Endothelial cell of umbilical vein (primary cell): ENCODE data around the gene BDKRB2. TPM values are rescaled to one million over a fixed set of nuclear protein-coding genes. Genes with fewer than 3 reads are reported as not detected.

Experiments used
- BruUV-seq: library from RNA; stranded (reverse); fragments of 400-500 nt; replicated peaks from 2 replicates; lab custom pipeline; 2021; lab: Mats Ljungman, UMichigan
- CTCF ChIA-PET: fragments of 300-600, 350-600 bp; sonication (Branson Sonifier 250); formaldehyde crosslinking; loops from one replicate; lab custom pipeline; 2021; ENCODE audit warnings: antibody characterized with exemption, inconsistent platforms; lab: Charles Lee
- POLR2A ChIA-PET: fragments of 300-600, 350-600 bp; sonication (Branson Sonifier 250); formaldehyde crosslinking; loops from one replicate; lab custom pipeline; 2021; ENCODE audit warnings: antibody characterized with exemption, inconsistent platforms; lab: Charles Lee
- DNase-seq: peaks from one replicate; pipeline ENCODE4 v3.0.0-alpha.2; 2011; ENCODE audit warnings: low read depth, low spot score
- FAIRE-seq: peaks from 2 replicates; lab custom pipeline; 2011; peaks lifted over from hg19 to GRCh38; lab: Jason Lieb, UNC
- H2AFZ ChIP-seq: 2 replicates; pipeline ENCODE4 v1.6.0; 2012; ENCODE audit warnings: low read depth, low read length, control low read depth, inconsistent platforms
- H3K27ac ChIP-seq: 2 replicates; pipeline ENCODE4 v1.5.1; 2011; ENCODE audit warnings: low read depth, mild to moderate bottlenecking, control low read depth, low read length, moderate library complexity; ENCODE audit not compliant: insufficient read depth
- H3K27me3 ChIP-seq, 2 experiments: 2 replicates each; pipeline versions ENCODE4 v1.6.0 to v1.6.1; 2011; ENCODE audit warnings: low read length in 2 of 2, mixed read lengths in 1 of 2; ENCODE audit not compliant: control insufficient read depth in 2 of 2, insufficient read depth in 2 of 2
- H3K36me3 ChIP-seq, 2 experiments: 2 replicates in 1 of 2; 3 replicates in 1 of 2; pipeline ENCODE4 v1.5.1; 2011; ENCODE audit warnings: low read length in 2 of 2, mild to moderate bottlenecking in 1 of 2, moderate library complexity in 1 of 2; ENCODE audit not compliant: control insufficient read depth in 2 of 2, insufficient read depth in 2 of 2; ENCODE audit errors: extremely low read depth in 1 of 2
- H3K4me1 ChIP-seq: 3 replicates; pipeline ENCODE4 v1.5.1; 2011; ENCODE audit warnings: mild to moderate bottlenecking, low read length; ENCODE audit not compliant: control insufficient read depth, insufficient read depth; ENCODE audit errors: extremely low read depth
- H3K4me2 ChIP-seq: 2 replicates; pipeline ENCODE4 v1.6.1; 2011; ENCODE audit warnings: low read length, control low read depth, mixed read lengths; ENCODE audit not compliant: insufficient read depth
- H3K4me3 ChIP-seq, 3 experiments: fragments of 200-600 bp in 1 of 3; sonication (generic), shearing (Covaris generic) in 1 of 3; replicated peaks in 1 of 3; 2 replicates each; pipeline ENCODE4 v1.5.1; 2011 to 2016; ENCODE audit warnings: control low read depth in 3 of 3, low read length in 3 of 3, mild to moderate bottlenecking in 2 of 3, inconsistent platforms in 1 of 3, low read depth in 1 of 3, moderate library complexity in 1 of 3; ENCODE audit not compliant: insufficient read depth in 1 of 3
- H3K79me2 ChIP-seq: 2 replicates; pipeline ENCODE4 v1.6.0; 2012; ENCODE audit warnings: low read length, inconsistent platforms; ENCODE audit not compliant: control insufficient read depth, insufficient read depth
- H3K9ac ChIP-seq: replicated peaks from 2 replicates; pipeline ENCODE3; 2011; ENCODE audit warnings: low read length, control low read depth; ENCODE audit not compliant: insufficient read depth; ENCODE audit errors: extremely low read depth
- H3K9me1 ChIP-seq: replicated peaks from 3 replicates; pipeline ENCODE4 v1.6.0; 2011; ENCODE audit warnings: mild to moderate bottlenecking, low read length; ENCODE audit not compliant: control insufficient read depth, insufficient read depth; ENCODE audit errors: extremely low read depth
- H3K9me3 ChIP-seq: replicated peaks from 2 replicates; pipeline ENCODE4 v1.5.1; 2012; ENCODE audit warnings: low read length, inconsistent platforms; ENCODE audit not compliant: control insufficient read depth, insufficient read depth
- H4K20me1 ChIP-seq: replicated peaks from 2 replicates; pipeline ENCODE3; 2011; ENCODE audit warnings: mild to moderate bottlenecking, low read length; ENCODE audit not compliant: control insufficient read depth, insufficient read depth; ENCODE audit errors: extremely low read depth
- CTCF ChIP-seq, 2 donors: IDR thresholded peaks; 1 replicate in 1 of 2; 2 replicates in 1 of 2; pipeline ENCODE4 v1.5.1; 2011; ENCODE audit warnings: low read length in 2 of 2, mild to moderate bottlenecking in 2 of 2, moderate library complexity in 2 of 2, control low read depth in 1 of 2, inconsistent platforms in 1 of 2, low read depth in 1 of 2; ENCODE audit not compliant: insufficient read depth in 1 of 2; ENCODE audit errors: extremely low read depth in 1 of 2
- EZH2 ChIP-seq: IDR thresholded peaks from 2 replicates; pipeline ENCODE4 v1.6.1; 2012; ENCODE audit warnings: borderline replicate concordance, low read depth, mild to moderate bottlenecking, moderate library complexity, low read length, inconsistent platforms; ENCODE audit not compliant: severe bottlenecking
- FOS ChIP-seq: IDR thresholded peaks from 2 replicates; pipeline ENCODE4 v1.6.1; 2011; ENCODE audit warnings: mild to moderate bottlenecking, low read length, moderate library complexity, borderline replicate concordance; ENCODE audit not compliant: insufficient read depth
- GATA2 ChIP-seq: IDR thresholded peaks from 2 replicates; pipeline ENCODE4 v1.7.0; 2011; ENCODE audit warnings: low read depth, mild to moderate bottlenecking, moderate library complexity, mixed read lengths, low read length; ENCODE audit not compliant: insufficient read length, insufficient read depth
- JUN ChIP-seq: IDR thresholded peaks from 2 replicates; pipeline ENCODE4 v1.6.1; 2011; ENCODE audit warnings: borderline replicate concordance, low read depth; ENCODE audit not compliant: insufficient read length, insufficient read depth
- MAX ChIP-seq: IDR thresholded peaks from 2 replicates; pipeline ENCODE4 v1.6.1; 2011; ENCODE audit not compliant: insufficient read depth, insufficient read length
- MYC ChIP-seq: IDR thresholded peaks from one replicate; pipeline ENCODE4 v1.6.1; 2011; ENCODE audit warnings: mild to moderate bottlenecking, low read depth, low read length
- POLR2A ChIP-seq: IDR thresholded peaks from 2 replicates; pipeline ENCODE4 v1.6.1; 2012; ENCODE audit warnings: low read depth, mild to moderate bottlenecking, control low read depth, low read length
- POLR2AphosphoS5 ChIP-seq: IDR thresholded peaks from 2 replicates; pipeline ENCODE4 v1.6.1; 2012; ENCODE audit warnings: low read depth, mild to moderate bottlenecking, control low read depth, low read length, moderate library complexity; ENCODE audit not compliant: insufficient read depth
- dilution Hi-C: fragments of 300-500 bp; cut with MboI; formaldehyde crosslinking; loops from one replicate; pipeline ENCODE4 v1.15.0; 2019; ENCODE audit warnings: low sequenced_read_pairs; ENCODE audit not compliant: extremely low pct_ligation_motif_present
- intact Hi-C: fragments of 100-400 bp; cut with micrococcal nuclease; formaldehyde crosslinking; loops from one replicate; pipeline ENCODE4 v1.10.0; 2022
- polyA plus RNA-seq, 4 experiments: library from polyadenylated mRNA; depleted of rRNA in 3 of 4; stranded (reverse) in 3 of 4; unstranded in 1 of 4; fragments of >200 nt; gene quantifications; 2 replicates each; pipeline versions ENCODE4 v1.2.1 to v1.2.3, GENCODE V29; 2011 to 2012; ENCODE audit warnings: missing spikeins in 1 of 4
- total RNA-seq: library from RNA; stranded (reverse); gene quantifications from 2 replicates; pipeline ENCODE4 v1.2.3, GENCODE V29; 2021

The BDKRB2 gene
- total and polyA plus RNA-seq, 2 donors (not counting 3 experiments of a cell fraction or from before 2014, with no cell fraction given) = 0.22 to 0.77 TPM

- Histone ChIP-seq H3K4me2 (no peak overlapping the region), H3K4me1 (no peaks in the 10 kb centered on the region), H3K27me3 (no peaks in the 10 kb centered on the region), H3K79me2 (no peaks in the 10 kb centered on the region), H3K27ac (no peak overlapping the region), H3K36me3 (no peaks in the 10 kb centered on the region), H3K9me1 (no peaks in the 10 kb centered on the region), H3K4me3 (no peak overlapping the region), H4K20me1 (no peaks in the 10 kb centered on the region), H3K9ac (no peak overlapping the region), H3K9me3 (no peaks in the 10 kb centered on the region), H2AFZ (no peak overlapping the region)
- DNase-seq (no peak), FAIRE-seq (no peak)
- dilution Hi-C loops = no loop called here
- ChIA-PET POLR2A (no interaction called here), CTCF (no interaction called here)
- TF ChIP-seq EZH2 (no peak), GATA2 (no peak), CTCF (IDR thresholded peaks at IDR 0.05; ENCODE audit: extremely low read depth in 1 of 2, insufficient read depth in 1 of 2, low read depth in 1 of 2, low read length in 2 of 2) (no peak), JUN (no peak), MAX (no peak), POLR2AphosphoS5 (no peak), FOS (no peak), POLR2A (no peak), MYC (no peak)
- intact Hi-C loops = no loop called here
- BruUV-seq = no TSS peak
Measured at GRCh38 chr14:96214793-96215192, 10.2 kb downstream of the BDKRB2 start.
